Measurements from ENCODE around the gene MAML3.
A peak's percentile ranks its signal among the peaks of the same experiment; 100 is the strongest.

The MAML3 gene

GRCh38 chr4:139740121-139740520 lies 413.9 kb downstream of the MAML3 start:
- DNase-seq (ENCODE audit: low read depth in 3 of 3, low spot score in 1 of 3): no peak

- DNase-seq (ENCODE audit: low read depth in 3 of 3, low spot score in 1 of 3): no peak
Observed at GRCh38 chr4:139738846-139739613, 415.0 kb downstream of the MAML3 start.

DNA sequence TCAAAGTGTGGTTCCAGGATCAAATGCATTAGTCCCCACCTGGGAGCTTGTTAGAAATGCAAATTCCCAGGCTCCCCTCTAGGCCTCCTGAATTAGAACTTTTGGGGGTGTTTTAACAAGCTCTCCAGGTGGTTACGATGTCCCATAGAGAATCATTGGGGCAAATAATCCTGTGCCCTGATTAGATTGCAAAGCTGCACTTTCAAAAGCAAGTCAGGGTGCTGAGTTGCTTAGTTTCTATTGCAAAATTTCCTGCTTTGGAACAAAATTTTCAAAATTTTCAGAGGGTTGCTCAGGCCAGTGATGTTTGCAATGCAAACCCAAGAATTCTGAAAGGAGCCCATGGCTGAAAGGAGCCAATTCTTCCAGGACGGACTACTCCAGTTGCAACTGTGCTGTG lies 417.3 kb downstream of the MAML3 start:
- no peak for DNase-seq (ENCODE audit: low read depth in 3 of 3, low spot score in 1 of 3)

GRCh38 chr4:139736274-139736660 lies 417.7 kb downstream of the MAML3 start:
- no peak for DNase-seq (ENCODE audit: low read depth in 3 of 3, low spot score in 1 of 3)

- DNase-seq (ENCODE audit: low read depth in 3 of 3, low spot score in 1 of 3): no peak
Observed at GRCh38 chr4:139735381-139736273, 418.4 kb downstream of the MAML3 start.

- DNase-seq (ENCODE audit: low read depth in 3 of 3, low spot score in 1 of 3): peak in 2 of 3 donors; percentile 4 to 44
Observed at GRCh38 chr4:139734875-139735380, 419.1 kb downstream of the MAML3 start.

DNA sequence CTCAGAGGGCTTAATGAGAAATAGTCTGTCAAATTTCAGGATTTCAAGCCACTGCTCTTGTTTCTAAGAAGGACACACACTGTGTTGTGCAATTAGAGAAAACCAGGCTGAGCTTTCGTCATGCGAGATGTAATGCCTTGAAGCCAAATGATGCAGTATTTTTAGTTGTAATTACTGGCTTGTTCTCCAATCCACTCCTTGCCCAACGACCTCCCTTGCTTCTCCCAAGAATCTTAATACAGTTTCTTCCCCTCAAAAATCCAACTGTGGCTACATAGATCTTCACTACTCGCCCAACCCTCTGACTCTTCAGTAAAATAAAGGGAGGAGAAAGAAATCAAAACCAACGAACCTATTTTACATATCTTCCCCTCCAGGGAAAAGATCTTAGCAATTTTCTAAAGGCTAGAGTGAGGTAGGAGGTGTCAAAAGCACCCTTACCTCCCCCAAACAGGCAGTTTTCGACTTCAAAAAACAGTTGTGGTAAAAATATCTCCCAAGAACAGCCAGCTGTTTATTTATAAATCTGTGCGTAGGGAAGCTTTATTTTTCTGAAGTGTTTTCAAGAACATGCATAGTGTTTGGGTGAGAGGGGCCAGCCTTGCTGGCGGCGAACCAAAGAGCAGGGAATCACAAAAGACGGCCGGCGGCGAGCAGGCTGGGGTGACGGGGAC lies 419.6 kb downstream of the MAML3 start:
- no peak for DNase-seq (ENCODE audit: low read depth in 3 of 3, low spot score in 1 of 3)

GRCh38 chr4:139732991-139733570 lies 420.9 kb downstream of the MAML3 start:
- no peak for DNase-seq (ENCODE audit: low read depth in 3 of 3, low spot score in 1 of 3)

DNA sequence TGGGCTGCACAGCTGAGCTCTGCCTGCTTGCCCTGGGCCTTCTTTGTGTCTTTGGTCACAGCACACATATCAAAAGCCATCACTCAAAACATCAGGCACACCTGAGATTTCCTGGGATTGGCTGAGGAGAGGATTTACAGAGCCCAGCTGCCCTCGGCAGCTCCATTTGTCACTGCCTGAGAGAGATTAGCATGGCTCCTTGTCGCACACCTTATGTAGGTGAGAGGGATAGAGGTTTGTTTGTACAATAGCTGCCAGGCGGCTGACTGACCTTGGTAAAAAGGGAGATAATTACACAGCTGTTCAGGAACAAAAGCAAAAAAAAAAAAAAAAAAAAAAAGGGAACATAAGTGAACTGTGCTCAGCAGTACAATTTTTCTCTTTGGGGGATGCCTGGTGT lies 425.1 kb downstream of the MAML3 start:
- no peak for DNase-seq (ENCODE audit: low read depth in 3 of 3, low spot score in 1 of 3)

- no peak for DNase-seq (ENCODE audit: low read depth in 3 of 3, low spot score in 1 of 3)
Observed at GRCh38 chr4:139728146-139728545, 425.8 kb downstream of the MAML3 start.

- DNase-seq (ENCODE audit: low read depth in 3 of 3, low spot score in 1 of 3): no peak
Observed at GRCh38 chr4:139726615-139727014, 427.4 kb downstream of the MAML3 start.

- DNase-seq (ENCODE audit: low read depth in 3 of 3, low spot score in 1 of 3): no peak
Observed at GRCh38 chr4:139725236-139725635, 428.7 kb downstream of the MAML3 start.

- no peak for DNase-seq (ENCODE audit: low read depth in 3 of 3, low spot score in 1 of 3)
Observed at GRCh38 chr4:139721789-139722188, 432.2 kb downstream of the MAML3 start.

- no peak for DNase-seq (ENCODE audit: low read depth in 3 of 3, low spot score in 1 of 3)
Observed at GRCh38 chr4:139720806-139721205, 433.2 kb downstream of the MAML3 start.

GRCh38 chr4:139719381-139720101 lies 434.4 kb downstream of the MAML3 start:
- DNase-seq (ENCODE audit: low read depth in 3 of 3, low spot score in 1 of 3): no peak

GRCh38 chr4:139718833-139719232 lies 435.2 kb downstream of the MAML3 start:
- DNase-seq (ENCODE audit: low read depth in 3 of 3, low spot score in 1 of 3): no peak

GRCh38 chr4:139718358-139718757 lies 435.6 kb downstream of the MAML3 start:
- DNase-seq (ENCODE audit: low read depth in 3 of 3, low spot score in 1 of 3): no peak

- DNase-seq (ENCODE audit: low read depth in 3 of 3, low spot score in 1 of 3): no peak
Observed at GRCh38 chr4:139715746-139716391, 438.1 kb downstream of the MAML3 start.

- no peak for DNase-seq (ENCODE audit: low read depth in 3 of 3, low spot score in 1 of 3)
Observed at GRCh38 chr4:139712882-139713281, 441.1 kb downstream of the MAML3 start.

DNA sequence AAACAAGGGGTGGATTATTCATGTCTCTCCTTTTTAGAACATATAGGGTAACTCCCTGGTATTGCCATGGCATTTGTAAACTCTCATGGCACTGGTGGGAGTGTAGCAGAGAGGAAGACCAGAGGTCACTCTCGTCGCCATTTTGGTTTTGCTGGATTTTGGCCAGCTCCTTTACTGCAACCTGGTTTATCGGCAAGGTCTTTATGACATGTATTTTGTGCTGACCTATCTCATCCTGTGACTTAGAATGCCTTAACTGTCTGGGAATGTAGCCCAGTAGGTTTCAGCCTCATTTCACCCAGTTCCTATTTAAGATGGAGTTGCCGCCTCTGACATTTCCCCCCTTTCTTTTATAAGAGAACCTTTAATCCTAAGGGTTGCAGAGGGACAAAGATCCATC lies 442.5 kb downstream of the MAML3 start:
- no peak for DNase-seq (ENCODE audit: low read depth in 3 of 3, low spot score in 1 of 3)
